CD1c-positive myeloid dendritic cell (primary cell): ENCODE measurements around the gene TOM1.

Experiments
- DNase-seq: peaks from one replicate; pipeline ENCODE4 v3.0.0-alpha.2; 2016; ENCODE audit errors: extremely low spot score

TOM1 gene

DNA sequence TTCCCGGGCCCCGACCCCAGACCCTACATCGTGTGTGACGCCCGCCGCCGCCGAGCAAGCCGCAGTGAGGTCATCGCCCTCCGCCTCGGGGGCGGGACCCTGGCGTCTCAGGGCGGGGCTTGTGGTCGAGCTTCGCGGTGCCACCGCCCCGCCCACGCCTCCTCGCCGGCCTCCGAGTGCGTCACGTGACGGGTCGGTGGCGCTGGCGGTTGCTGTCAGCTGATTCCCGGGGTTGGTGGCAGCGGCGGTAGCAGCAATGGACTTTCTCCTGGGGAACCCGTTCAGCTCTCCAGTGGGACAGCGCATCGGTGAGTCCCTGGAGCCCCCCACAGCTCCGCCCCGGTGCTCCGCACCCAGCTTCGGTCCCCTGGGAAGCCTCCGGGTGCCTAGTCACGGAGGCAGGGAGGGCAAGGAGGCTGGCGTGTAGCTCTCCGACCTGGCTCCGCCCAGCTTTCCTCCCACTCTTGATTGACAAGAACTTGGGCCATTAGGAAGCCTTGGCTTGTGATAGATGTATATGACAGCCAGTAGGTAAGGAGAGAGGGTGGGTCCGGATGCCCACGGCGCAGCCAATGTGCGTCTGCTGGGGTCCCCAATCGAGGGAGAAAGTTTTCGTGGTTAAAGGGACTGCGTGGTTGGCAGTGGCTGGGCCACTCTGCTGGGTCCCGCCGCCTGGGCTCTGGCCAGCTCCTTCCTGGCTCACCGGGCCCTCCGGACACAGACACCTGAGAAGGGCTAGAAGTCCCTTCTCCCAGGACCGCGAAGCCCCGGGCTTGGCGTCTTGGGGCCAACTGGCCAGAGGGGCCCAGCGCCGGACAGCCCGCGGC lies at the start of gene TOM1:
Gene TOM1 (plus strand): TSS at position 222 of the 827 bp plus-strand sequence. CDS start 35 bp downstream, at position 257.
- DNase-seq: peak; percentile 98

DNA sequence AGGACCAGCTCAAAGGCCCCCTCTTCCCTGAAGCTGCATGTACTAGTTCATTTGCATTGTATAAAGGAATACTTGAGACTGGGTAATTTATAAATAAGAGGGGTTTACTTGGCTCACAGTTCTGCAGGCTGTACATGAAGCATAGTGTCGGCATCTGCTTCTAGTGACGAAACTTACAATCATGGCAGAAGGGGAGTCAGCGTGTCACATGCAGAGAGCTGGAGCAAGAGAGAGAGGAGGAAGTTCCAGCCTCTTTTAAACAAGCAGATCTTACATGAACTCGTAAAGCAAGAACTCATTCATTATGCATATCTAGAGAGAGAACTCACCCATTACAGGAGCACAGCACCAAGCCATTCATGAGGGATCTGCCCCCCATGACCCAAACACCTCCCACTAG lies 49.5 kb upstream of the TOM1 start:
- no peak for DNase-seq

DNA sequence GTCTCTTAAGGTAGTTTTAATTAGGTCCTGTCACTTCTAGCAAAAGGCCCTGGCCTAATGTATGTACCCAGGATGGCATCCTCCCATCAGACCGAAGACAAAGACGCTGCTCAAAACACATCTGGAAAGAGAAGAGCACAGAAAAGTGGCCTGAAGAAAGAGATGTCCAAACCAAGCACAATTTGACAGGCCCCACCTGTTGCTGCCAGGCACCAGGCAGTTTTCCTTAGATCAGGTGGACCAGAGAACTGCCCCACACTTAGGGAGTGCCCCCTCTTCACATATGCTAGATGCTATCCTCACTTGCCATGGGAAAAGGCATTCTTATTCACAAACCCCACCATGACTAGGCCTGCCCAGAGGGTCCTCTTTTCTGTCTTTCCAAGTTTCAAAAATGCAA lies 45.7 kb upstream of the TOM1 start:
- no peak for DNase-seq

DNA sequence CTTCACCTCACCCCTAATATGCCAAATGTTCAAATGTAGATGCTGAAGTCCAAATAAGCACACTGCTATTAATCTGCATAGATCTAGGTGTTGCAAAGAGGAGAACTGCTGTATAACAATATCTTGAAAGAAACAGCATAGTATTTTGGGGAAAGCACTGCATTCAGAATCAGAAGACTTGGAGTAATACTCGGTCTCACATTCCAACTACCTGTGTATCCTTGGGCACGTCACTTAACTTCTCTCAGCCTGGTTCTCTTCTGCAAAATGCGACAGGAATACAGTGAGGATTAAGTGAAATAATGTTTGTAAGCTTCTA lies 42.7 kb upstream of the TOM1 start:
- no peak for DNase-seq

DNA sequence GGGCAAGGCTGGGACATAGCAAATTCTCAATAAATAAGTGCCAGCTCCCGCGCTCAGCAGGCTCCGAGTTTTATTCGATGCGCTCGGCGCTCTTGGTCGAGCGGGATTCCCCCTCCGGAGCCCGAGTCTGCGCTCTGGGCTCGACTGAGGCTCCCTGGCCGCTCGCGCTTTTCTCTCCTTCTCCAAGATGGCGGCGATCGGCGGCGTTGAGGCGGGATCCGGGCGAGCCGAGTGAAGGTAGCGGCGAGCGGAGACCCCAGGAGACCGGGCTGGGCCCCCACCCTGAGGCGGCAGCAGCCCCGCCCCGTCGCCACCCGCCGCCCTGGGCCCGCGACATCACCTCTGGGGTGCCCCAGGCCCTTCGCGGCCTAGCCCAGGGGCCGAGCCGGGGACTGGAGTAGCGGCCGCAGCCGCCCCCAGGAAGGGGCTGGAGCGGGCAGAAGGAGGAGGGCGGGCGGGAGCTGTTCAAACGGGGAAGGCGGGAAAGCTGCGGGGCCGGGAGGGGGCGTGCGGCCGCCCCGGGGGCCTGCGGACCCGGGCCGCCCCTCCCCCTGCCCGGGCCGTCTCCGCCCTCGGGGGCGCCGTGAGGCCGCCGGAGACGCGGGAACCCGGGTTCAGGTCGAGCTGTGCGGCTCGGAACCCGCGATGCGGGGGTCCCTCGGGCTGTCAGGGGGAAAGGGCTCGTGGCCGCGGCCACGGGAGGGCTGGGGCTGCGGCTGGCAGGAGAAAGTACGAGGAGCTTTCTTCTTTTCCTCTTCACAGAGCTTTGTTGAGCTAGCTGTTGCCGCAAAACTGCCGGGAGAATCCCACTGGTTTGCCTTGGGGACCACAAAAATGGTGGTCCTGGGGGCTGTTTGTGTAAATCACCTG lies 42.1 kb upstream of the TOM1 start, which contains the start of gene HMGXB4:
Gene HMGXB4 (plus strand): TSS at position 173 of the 870 bp plus-strand sequence. CDS start 4,898 bp downstream, outside the sequence.
- DNase-seq: peak; percentile 93

DNA sequence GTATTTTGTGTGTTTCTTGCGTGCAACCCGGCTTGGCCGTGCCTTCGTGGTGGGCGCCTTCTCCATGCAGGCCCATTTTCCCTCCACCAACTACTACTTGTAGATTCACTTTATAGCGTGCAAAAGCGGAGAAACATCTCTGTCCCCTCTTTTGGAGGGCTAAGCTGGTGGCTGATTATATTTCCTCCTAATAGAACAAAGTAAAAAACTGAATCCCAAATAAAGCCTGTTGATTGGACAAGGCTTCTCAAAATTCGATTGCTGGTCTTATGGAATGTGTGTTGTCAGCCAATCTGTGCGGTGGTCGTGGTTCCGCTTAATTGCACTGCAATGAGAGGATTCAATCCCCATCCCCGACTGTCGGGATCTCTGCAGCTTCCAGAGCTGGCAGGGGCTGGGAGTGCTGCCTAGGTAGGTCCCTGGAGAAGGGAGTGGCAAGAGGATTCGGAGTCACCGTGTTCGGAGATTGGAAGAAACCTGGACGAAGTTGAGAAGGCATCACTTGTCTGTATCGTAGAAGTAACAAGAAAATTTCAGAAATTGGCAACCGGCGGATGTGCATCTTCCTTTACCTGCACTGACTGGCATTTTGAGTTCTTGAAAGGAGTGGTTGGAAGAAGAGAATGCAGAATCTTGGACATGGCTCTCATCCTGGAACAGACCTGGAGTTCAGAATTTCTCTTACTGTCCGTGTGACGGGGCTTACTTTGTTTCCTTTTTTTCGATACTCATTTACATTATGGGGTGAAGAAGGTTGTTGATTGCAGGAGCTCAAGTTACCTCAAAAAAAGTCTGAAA lies 41.3 kb upstream of the TOM1 start:
- DNase-seq: no peak

DNA sequence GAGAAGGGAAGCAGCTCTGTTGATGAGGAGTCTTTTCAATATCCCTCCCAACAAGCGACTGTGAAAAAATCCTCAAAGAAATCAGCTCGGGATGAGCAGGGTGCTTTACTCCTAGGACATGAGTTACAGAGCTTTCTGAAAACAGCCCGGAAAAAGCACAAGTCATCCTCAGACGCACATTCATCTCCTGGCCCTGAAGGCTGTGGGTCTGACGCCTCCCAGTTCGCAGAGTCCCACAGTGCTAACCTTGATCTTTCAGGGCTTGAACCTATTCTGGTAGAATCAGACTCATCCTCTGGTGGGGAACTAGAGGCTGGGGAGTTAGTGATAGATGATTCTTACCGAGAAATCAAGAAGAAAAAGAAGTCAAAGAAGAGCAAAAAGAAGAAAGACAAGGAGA lies 34.7 kb upstream of the TOM1 start:
- no peak for DNase-seq

DNA sequence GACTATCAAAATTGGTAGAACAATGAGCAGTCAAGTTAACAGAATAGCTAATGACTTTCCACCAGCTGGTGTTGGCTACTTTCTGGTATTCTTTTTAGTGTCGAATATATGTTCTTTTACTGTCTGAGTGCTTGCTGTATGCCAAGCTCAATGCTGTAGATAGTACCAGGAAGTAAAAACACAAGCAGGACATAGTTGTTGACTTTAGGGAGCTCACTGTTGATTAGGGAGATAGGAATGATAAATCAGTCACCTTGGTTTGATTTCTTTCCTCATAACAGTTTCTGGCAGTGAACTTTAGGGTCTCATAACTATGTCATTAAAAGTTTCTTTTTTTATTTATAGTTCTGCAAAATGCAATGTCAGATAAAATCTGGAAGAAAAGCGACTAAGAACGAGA lies 33.4 kb upstream of the TOM1 start:
- no peak for DNase-seq

DNA sequence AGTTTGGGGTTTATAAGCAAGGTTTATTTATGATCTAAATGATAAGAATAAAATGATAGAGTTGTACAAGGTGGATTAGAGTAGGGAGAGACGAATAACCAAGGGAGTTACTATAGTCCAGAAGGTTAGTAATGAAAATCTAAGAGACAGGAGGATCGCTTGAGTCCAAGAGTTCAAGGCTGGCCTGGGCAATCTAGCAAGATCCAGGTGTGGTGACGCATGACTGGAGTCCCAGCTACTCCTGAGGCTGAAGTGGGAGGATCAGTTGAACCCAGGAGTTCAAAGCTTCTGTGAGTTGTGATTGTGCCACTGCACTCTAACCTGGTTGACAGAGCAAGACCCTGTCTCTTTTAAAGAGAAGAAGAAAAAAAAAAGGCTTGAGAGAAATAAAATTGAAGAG lies 30.1 kb upstream of the TOM1 start:
- no peak for DNase-seq

DNA sequence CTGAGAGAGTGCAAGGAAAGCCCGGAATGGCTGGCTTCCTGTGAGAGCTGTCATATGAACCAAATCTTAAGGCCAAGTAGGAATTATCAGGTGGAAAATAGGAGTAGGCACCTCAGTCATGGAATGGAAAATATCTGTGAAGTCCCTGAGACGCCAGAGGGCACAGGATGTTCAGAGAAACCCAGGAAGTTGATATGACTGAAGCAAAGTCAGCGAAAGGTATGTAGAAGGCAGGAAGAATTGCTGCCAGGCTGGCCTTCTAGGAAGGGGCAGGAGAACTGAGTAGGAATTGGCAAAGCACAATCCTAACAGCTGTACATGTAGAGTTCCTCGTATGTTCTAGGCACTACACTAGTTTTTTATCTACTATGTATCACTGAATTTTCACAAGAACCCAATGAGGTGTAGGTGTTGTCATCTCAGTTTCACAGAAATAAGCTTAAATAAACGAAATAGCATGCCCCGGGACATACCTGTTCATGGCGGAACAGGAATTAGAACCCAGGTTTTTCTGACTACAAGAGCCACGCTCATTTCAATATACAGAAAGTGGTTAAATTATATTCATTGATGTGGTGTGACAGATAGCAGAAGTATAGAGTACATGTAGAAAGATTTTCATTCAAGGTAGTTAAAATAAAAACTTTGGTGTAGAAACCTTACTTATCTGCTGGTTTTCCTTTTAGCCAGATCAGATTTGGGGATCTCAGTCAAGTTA lies 25.4 kb upstream of the TOM1 start:
- DNase-seq: no peak

DNA sequence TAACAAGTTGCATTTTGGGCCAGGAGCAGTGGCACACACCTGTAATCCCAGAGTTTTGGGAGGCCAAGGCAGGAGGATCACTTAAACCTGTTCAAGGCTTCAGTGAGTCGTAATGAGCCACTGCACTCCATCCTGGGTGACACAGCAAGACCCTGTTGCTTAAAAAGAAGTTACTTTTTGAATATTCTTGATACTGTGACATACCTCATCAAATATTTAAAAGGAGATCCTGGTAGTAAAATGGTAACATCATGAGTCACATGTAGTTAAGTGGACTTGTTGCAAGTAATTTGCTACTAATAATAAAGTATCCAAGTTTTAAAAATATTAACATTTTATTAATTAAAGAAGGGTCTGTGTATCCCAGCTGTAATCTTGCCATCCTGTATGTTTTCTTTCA lies 24.1 kb upstream of the TOM1 start:
- DNase-seq: no peak

DNA sequence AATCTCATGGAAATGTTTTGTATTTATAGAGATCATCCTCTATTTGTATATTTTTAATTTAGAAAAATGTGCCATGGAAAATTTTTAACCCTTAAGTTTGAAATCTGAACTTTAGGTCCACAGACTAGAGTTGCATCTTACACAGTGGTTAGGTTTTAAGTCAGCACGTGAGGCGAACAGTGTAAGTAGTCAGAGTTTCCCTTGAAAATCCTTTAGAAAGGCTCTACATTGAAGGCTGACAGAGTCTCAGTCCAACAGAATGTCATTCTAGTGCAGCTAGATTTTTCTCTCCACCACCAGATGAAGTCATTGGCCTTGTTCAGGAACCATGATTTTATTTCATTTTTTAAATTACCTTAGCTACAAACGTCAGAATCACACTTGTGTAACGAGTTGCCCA lies 23.7 kb upstream of the TOM1 start:
- no peak for DNase-seq

DNA sequence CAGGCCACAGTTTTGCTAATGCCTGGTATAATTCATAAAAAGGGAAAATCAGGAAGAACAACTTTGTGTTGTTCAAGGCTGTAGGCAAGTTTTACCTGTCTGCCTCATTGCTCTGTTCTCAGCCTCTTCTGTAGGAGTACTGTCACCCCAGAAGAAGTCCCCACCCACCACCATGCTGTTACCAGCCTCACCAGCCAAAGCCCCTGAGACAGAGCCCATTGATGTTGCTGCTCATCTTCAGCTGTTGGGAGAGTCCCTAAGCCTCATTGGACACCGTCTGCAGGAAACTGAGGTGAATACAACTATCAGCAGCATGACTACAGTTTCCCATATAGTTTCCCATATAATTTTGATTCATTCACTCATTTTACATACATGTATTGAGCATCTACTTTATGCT lies 11.6 kb upstream of the TOM1 start:
- DNase-seq: no peak

DNA sequence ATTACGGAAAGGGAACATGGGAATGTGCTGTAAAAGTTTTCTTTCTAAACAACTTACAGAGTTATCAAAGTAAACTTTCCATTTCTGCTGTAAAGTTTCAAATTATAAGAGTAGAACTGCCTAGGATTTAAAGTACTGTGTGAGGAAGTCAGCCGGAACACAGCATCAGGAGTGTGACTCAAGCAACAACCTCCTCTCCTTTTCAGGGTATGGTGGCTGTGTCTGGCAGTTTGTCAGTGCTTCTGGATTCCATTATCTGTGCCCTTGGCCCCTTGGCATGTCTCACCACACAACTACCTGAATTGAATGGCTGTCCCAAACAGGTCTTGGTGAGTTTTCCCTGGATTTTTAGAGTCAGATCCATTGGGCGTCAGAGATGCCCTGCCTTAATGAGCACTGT lies 6.9 kb upstream of the TOM1 start:
- DNase-seq: no peak

DNA sequence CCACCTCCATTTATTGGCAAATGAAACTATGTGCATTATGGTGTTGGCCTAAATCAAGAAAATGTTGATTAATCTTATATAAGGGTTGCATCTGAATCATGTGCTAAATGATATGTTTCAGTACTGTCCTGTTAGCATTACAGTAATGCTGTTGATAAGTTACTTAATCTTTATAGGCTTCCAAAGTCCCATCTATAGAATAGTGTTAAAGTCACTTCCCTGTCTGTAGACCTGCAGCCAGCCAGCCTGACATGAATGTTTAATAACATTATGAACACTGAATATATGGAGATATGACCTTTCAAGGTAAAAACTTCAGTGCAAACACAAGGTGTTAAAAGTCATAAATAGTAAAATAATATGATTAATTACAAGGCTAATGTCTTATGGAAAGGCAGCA lies 3.6 kb upstream of the TOM1 start:
- DNase-seq: no peak

DNA sequence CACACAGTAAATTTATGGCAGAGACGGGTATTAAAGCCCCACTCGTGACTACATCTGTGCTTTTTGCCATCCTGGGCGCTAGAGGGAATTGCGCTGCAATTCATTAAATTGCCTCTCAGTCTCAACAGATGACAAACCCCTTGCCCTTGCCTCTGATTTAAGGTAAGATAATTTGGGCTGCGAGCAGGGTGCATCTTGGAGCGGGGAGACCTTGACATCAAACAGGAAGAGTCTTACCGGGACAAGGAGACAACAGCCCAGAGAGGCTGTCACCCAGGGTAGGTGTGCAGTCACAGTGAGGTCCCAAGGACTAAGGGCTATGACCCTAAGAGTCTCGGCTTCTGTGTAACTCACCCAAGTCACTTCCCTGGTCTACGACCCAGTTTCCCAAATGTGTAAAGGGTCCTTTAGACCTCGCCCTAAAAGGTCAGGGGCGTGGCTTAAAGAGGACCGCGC lies 449 bp upstream of the TOM1 start:
- no peak for DNase-seq

DNA sequence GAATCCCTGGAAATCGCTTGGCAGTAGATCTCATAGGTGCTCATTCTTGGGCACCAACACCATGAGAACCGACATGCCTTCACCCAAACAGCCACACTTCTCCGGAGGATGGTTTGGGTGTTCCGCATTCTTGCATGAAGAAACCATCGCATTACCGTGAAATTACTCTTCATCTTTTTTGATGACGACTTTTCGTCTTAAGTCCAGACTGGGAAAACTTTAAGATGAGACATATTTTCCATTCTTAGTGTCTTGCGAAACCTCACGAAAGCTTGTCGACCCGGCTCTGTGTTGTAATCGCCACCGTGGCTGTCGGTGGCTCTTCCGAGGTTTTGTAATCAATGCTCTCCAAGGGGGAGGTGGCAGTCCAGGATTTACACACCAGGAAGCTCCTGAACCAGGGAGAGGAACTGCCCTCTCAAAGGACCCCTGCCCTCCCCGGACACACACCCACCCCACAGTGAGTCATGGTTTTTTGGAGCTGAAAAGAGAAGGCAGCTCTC lies 1.7 kb downstream of the TOM1 start:
- peak; percentile 99 for DNase-seq

DNA sequence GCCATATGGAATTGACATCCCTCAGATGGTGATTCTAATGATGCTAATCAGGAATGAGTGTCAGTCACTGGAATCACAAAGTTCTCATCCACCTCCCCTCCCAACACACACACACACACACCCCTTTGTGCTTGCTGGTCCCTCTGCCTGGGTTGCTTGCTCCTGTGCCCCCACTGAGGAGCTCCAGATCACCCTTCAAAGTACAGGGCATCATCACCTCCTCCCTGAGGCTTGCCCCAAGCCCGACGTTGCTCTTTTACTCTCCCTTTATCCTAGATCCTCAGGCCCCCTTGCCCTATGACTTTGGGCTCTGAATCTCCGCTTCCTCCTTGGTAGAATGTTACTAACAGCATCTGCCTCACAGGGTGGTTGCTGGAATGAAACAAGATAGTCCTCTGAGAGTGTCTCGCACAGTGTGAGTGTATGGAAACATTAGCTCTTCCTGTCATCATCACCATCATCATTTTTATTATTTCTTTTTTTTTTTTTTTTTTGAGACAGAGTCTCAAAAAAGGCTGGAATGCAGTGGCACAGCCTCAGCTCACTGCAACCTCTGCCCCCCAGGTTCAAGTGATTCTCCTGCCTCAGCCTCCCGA lies 3.4 kb downstream of the TOM1 start:
- DNase-seq: no peak

DNA sequence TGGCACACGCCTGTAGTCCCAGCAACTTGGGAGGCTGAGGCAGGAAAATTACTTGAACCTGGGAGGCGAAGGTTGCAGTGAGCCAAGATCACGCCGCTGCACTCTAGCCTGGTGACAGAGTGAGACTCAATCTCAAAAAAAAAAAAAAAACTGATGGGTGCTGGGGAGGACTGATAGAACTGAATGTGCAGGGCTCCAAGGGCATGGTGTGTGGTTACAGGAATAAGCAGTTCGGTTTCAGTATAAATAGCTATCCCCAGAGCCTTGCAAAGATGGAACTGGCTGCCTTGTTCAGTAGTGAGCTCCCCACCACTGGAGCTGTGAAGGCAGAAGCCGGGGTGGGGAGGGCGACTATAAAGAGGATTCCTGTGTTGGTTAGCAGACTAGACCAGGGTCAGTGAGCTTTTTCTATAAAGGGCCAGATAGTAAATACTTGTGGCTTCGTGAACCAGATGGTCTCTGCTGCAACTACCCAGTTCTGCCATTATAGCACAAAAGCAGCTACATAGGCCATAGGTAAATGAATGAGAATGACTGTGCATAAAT lies 5.9 kb downstream of the TOM1 start:
- DNase-seq: no peak

DNA sequence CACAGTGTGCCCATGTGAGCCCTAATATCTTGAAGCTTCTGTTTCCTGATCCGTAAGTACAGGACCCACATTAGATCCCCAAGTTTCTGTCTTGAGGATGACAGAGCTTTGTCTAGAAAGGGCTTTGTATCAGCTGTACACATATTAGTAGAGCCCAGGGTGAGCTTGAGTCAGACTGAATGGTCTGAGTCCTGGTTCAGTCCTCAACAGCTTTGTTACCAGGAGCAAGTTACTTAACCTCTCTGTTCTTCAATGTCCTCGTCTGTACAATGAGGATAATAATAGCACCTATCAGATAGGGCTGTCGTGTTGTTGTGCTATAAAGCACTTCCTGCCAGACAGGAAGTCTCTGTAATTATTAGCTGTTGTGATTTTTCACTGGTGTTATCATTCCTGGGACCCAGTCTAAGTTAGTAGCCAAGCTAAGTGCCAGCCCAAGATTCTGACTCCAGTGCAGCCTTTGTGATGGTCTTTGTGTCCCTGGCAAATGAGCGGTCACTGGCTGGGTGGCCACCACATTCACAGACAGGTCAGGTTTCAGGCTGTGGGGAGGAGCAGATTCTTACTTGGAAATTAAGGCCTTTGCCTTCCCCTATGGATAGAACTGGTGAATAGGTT lies 6.8 kb downstream of the TOM1 start:
- DNase-seq: no peak
